GM06990 (cell line): ENCODE measurements around the gene SKI.

Source experiments
- DNase-seq: peaks from one replicate; pipeline ENCODE4 v3.0.0-alpha.2; 2011; ENCODE audit not compliant: insufficient read length; ENCODE audit errors: extremely low read depth
- H3K27me3 ChIP-seq: replicated peaks from 2 replicates; pipeline ENCODE4 v1.6.0; 2011; ENCODE audit warnings: low read length; ENCODE audit not compliant: control insufficient read depth, insufficient read depth
- H3K36me3 ChIP-seq: 2 replicates; pipeline ENCODE4 v1.5.1; 2011; ENCODE audit warnings: low read length; ENCODE audit not compliant: control insufficient read depth, insufficient read depth
- H3K4me3 ChIP-seq: replicated peaks from 2 replicates; pipeline ENCODE4 v1.5.1; 2011; ENCODE audit warnings: low read depth, mild to moderate bottlenecking, control low read depth, low read length
- TF ChIP-seq, protein P1 (sequence below): IDR thresholded peaks from 2 replicates; pipeline ENCODE4 v1.5.1; 2011; ENCODE audit warnings: low read length, control low read depth, mild to moderate bottlenecking, inconsistent platforms; ENCODE audit not compliant: insufficient read depth, poor library complexity, severe bottlenecking

SKI gene

DNA sequence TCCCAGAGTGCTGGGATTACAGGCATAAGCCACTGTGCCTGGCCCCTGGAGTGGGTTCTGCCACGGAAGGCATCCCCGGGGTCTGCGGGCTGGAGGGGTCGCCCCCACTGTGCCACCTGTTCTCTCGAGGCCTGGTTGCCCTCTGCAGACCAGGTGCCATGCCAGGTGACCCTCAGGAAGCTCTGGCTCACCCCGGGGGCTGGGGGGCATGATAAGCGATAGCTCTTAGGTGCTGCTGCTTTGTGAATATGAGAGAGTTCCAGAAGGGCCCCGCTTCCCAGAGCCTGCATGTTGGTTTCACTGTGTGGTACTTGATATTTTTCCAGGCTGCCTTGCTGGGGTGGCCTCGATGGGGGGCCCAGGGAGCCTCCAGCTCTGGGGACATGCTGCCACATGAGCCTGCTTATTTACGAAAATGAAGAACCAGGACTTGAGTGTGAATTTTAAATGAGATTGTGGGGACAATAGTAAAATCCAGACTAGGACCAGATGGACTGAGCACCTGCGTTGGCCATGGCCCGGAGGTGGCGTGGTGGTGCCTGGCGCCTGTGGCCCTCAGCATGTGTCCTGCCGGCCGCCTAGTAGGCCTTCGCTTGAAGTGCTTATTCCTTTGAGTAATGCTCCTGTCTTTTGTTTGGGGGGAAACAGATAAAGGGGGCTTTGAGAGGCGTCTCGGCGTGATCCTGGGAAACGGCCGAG lies 7.3 kb downstream of the SKI start:
- H3K4me3 ChIP-seq, result no peak overlapping the region
- no peaks in the 10 kb centered on the region for H3K27me3 ChIP-seq
- TF ChIP-seq, protein P1, sequence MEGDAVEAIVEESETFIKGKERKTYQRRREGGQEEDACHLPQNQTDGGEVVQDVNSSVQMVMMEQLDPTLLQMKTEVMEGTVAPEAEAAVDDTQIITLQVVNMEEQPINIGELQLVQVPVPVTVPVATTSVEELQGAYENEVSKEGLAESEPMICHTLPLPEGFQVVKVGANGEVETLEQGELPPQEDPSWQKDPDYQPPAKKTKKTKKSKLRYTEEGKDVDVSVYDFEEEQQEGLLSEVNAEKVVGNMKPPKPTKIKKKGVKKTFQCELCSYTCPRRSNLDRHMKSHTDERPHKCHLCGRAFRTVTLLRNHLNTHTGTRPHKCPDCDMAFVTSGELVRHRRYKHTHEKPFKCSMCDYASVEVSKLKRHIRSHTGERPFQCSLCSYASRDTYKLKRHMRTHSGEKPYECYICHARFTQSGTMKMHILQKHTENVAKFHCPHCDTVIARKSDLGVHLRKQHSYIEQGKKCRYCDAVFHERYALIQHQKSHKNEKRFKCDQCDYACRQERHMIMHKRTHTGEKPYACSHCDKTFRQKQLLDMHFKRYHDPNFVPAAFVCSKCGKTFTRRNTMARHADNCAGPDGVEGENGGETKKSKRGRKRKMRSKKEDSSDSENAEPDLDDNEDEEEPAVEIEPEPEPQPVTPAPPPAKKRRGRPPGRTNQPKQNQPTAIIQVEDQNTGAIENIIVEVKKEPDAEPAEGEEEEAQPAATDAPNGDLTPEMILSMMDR, result no peak
- H3K36me3 ChIP-seq, result no peaks in the 10 kb centered on the region; the same call in 1 of the 2 replicates
- DNase-seq, result no peak

DNA sequence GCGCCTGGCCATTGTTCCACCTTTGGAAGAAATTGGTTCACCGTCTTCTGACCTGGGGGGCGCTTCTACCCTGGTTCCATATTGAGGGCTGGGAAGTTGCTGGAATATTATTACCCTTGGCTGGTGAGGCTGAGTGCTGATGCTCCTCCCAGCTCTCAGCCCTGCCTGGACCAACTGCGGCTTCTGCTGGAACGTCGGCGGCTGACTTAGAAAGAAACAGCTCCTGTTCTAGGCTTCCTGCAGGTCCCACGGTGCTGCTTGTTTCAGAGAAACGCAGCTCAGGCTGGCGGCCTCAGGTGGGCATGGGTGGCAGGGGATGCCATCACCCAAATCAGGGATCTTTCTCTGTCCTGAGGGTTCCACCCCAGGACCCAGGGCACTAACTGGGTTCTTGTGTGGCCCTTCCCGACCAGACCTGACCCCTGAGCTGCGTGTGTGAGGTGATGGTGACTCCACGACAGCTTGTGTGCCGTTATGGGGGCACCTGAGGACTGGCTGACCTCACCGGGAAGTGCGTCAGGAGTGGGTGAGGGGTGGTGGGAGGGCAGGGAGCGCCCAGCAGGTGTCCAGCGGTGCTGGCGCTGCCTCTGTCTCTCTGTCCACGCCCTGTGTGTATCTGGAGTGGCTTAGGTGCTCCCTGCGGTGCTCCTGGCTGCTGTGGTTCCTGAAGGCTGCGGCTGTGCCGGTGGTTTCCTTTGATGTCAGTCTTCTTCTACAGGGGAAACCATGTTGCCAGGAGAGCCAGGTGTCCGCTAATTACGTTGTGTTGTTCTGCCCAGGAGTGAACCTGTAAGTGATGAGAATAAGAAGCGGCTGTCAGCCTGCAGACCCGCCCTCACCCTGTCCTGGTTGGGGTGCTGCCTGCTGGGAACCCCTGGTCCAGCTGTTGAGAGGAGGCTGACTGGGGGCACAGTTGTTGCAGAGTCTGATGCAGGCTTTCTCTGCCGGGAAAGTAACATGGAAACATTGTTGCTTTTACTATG lies 8.9 kb downstream of the SKI start:
- Histone ChIP-seq H3K4me3 (no peak overlapping the region), H3K36me3 (peaks cover 6% of the 10 kb centered on the region), H3K27me3 (no peaks in the 10 kb centered on the region)
- DNase-seq, result no peak
- TF ChIP-seq, protein P1, result no peak

DNA sequence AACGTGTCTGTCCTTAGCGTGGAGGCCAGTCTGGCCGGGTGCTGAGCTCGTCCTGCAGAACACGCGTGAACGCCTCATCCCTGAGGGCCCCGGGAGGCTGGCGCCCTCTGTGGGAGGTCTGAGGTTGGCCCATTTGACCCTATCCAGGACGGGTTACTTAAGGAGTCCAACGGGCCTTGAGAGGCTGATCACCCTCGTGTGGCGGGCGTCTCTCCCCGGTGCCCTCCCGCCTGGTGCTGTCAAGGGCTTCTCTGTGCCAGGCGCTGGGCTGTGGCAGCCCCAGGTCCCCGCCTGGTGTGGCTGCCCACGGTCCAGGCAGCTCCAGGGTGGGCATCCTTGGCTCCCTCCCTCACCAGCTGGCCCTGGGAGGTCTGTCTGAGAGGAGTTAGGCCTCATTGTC lies 9.7 kb downstream of the SKI start:
- Histone ChIP-seq H3K27me3 (no peaks in the 10 kb centered on the region), H3K36me3 (peaks cover 6% of the 10 kb centered on the region), H3K4me3 (no peak overlapping the region)
- no peak for DNase-seq
- TF ChIP-seq, protein P1, result peak; percentile 3

DNA sequence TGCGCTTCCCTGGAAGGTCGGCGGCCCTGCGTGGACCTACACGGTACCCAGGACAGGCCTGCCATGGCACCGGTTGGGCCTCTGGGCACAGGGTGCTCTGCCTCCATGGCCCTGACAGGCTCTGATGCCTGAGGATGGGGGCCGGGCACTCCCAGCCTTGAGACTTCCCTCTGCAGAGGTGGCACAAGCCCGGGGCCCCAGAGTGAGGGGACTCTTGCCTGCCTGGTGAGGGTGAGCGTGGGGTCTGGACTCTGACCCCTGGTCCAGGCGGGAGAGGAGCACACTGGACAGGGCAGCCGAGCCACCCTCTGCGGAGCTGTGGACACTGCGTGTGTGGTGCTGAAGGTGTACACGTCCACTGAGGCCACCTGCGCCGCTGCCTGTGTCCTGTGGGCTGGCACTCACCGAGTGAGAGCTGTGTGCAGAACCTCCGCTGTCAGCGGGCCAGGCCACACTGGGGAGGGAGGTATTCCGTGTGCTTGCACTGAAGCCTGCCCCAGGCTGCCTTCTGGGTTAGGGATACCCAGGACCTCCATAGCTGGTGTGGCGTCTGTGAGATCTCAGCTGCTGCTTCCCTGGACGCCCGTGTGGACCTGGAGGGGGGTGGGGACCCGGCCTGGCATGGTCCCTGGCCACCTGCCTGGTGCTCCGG lies 10.4 kb downstream of the SKI start:
- DNase-seq, result no peak
- peaks cover 6% of the 10 kb centered on the region for H3K36me3 ChIP-seq
- TF ChIP-seq, protein P1, result no peak
- no peak overlapping the region for H3K4me3 ChIP-seq
- no peaks in the 10 kb centered on the region for H3K27me3 ChIP-seq

DNA sequence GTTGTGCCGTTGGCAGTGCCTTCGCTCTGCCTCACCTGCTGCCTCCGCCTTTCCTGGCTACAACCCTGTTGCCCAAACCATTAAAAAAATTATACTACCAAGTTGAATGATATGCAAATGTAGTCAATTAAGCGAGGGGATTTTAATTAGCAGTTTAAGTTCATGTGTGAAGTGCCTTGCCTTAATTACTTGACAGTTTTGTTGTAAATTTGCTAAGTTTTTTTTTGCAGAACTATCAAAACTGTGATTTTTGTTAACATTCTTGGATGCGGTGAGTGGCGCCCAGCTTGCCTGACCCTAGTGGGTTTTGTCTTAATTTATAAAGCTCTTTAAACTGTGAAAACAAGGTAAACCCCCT lies 10.9 kb downstream of the SKI start:
- no peak for DNase-seq
- H3K27me3 ChIP-seq, result no peaks in the 10 kb centered on the region
- TF ChIP-seq, protein P1, result no peak
- H3K36me3 ChIP-seq, result peaks cover 6% of the 10 kb centered on the region
- H3K4me3 ChIP-seq, result no peak overlapping the region
